Immature natural killer cell (primary cell): ENCODE results near the gene OR51A4. TPM values are rescaled to one million over a fixed set of nuclear protein-coding genes. Genes with fewer than 3 reads are reported as not detected.

ENCODE experiments used
- DNase-seq, 3 donors: peaks; one replicate each; pipeline ENCODE4 v3.0.0; 2022; ENCODE audit warnings: mixed read lengths in 1 of 3
- H3K27ac Mint-ChIP-seq, 6 donors: one replicate each; pipeline ENCODE4 v1.8.0; 2020; ENCODE audit warnings: mixed read lengths in 6 of 6, mild to moderate bottlenecking in 5 of 6, inconsistent platforms in 4 of 6, moderate library complexity in 3 of 6
- H3K27me3 Mint-ChIP-seq, 3 donors: one replicate each; pipeline ENCODE4 v1.8.0; 2020 to 2021; ENCODE audit warnings: low read depth in 3 of 3, mild to moderate bottlenecking in 3 of 3, mixed read lengths in 3 of 3, moderate library complexity in 3 of 3, inconsistent platforms in 1 of 3
- H3K36me3 Mint-ChIP-seq, 3 donors: one replicate each; pipeline ENCODE4 v1.8.0; 2020; ENCODE audit warnings: mixed read lengths in 3 of 3, inconsistent platforms in 2 of 3, mild to moderate bottlenecking in 2 of 3
- H3K4me1 Mint-ChIP-seq, 2 donors: one replicate each; pipeline ENCODE4 v1.8.0; 2020; ENCODE audit warnings: inconsistent platforms in 2 of 2, mild to moderate bottlenecking in 2 of 2, mixed read lengths in 2 of 2, moderate library complexity in 1 of 2
- H3K4me3 Mint-ChIP-seq, 5 donors: one replicate each; pipeline ENCODE4 v1.8.0; 2020; ENCODE audit warnings: mild to moderate bottlenecking in 5 of 5, mixed read lengths in 5 of 5, inconsistent platforms in 3 of 5, moderate library complexity in 3 of 5
- H3K9me3 Mint-ChIP-seq, 6 donors: one replicate each; pipeline ENCODE4 v1.8.0; 2020; ENCODE audit warnings: mild to moderate bottlenecking in 6 of 6, mixed read lengths in 6 of 6, inconsistent platforms in 4 of 6, moderate library complexity in 3 of 6
- polyA plus RNA-seq, 3 donors: library from polyadenylated mRNA; unstranded; fragments of 300-500 nt; fragmentation: Illumina TruSeq; gene quantifications; one replicate each; pipeline ENCODE4 v1.2.3, GENCODE V29; 2021

The OR51A4 gene
- polyA plus RNA-seq, 3 donors from 2014 or later = not detected

GRCh38 chr11:4924239-4924638 lies 23.2 kb downstream of the OR51A4 start, which contains the start of gene OR51G1:
TSS of gene OR51G1 (minus strand) at chr11:4924339. CDS start at chr11:4924339, 0 bp downstream.
- Mint-ChIP-seq H3K4me1 (no peaks in the 10 kb centered on the region), H3K27me3 (no peaks in the 10 kb centered on the region), H3K27ac (no peak within 1 kb of the TSS), H3K4me3 (no peak within 1 kb of the TSS), H3K9me3 (peaks cover 2 to 7% (median 4%) of the 10 kb centered on the region in 6 donors), H3K36me3 (no peaks in the 10 kb centered on the region)
- DNase-seq = no peak

GRCh38 chr11:4922304-4922703 lies 25.1 kb downstream of the OR51A4 start:
- DNase-seq = no peak
- Mint-ChIP-seq H3K4me1 (no peaks in the 10 kb centered on the region), H3K4me3 (no peak overlapping the region), H3K27me3 (no peaks in the 10 kb centered on the region), H3K27ac (no peak overlapping the region), H3K36me3 (no peaks in the 10 kb centered on the region), H3K9me3 (peaks cover 0 to 7% (median 4%) of the 10 kb centered on the region in 6 donors)

- H3K9me3 Mint-ChIP-seq = peaks cover 0 to 7% (median 4%) of the 10 kb centered on the region in 6 donors
- H3K4me1 Mint-ChIP-seq = no peaks in the 10 kb centered on the region
- H3K27me3 Mint-ChIP-seq = no peaks in the 10 kb centered on the region
- H3K36me3 Mint-ChIP-seq = no peaks in the 10 kb centered on the region
- no peak for DNase-seq
- no peak overlapping the region for H3K4me3 Mint-ChIP-seq
- no peak overlapping the region for H3K27ac Mint-ChIP-seq
Observed at GRCh38 chr11:4921796-4922195, 25.6 kb downstream of the OR51A4 start.

- H3K27ac Mint-ChIP-seq = no peak within 1 kb of the TSS
- peaks cover 0 to 3% (median 0%) of the 10 kb centered on the region in 3 donors for H3K27me3 Mint-ChIP-seq
- H3K4me3 Mint-ChIP-seq = no peak within 1 kb of the TSS
- no peaks in the 10 kb centered on the region for H3K36me3 Mint-ChIP-seq
- H3K9me3 Mint-ChIP-seq = peaks cover 1 to 11% (median 5%) of the 10 kb centered on the region in 6 donors
- no peaks in the 10 kb centered on the region for H3K4me1 Mint-ChIP-seq
- DNase-seq = no peak
Observed at GRCh38 chr11:4919250-4919649, 28.2 kb downstream of the OR51A4 start, which contains the start of gene OR51G2. TSS of gene OR51G2 (minus strand) at chr11:4919350. CDS start at chr11:4915663, 3,687 bp downstream.

GRCh38 chr11:4916581-4916980 lies 30.8 kb downstream of the OR51A4 start:
- Mint-ChIP-seq H3K27me3 (peaks cover 0 to 3% (median 3%) of the 10 kb centered on the region in 3 donors), H3K4me3 (no peak overlapping the region), H3K4me1 (no peaks in the 10 kb centered on the region), H3K27ac (no peak overlapping the region), H3K36me3 (no peaks in the 10 kb centered on the region), H3K9me3 (peaks cover 0 to 11% (median 3%) of the 10 kb centered on the region in 6 donors)
- DNase-seq = no peak

GRCh38 chr11:4903484-4903883 lies 43.9 kb downstream of the OR51A4 start, which contains the start of gene OR51A7:
TSS of gene OR51A7 (plus strand) at chr11:4903783. CDS start at chr11:4907370, 3,587 bp downstream.
- DNase-seq = no peak
- peaks cover 0 to 4% (median 0%) of the 10 kb centered on the region in 6 donors for H3K9me3 Mint-ChIP-seq
- no peaks in the 10 kb centered on the region for H3K36me3 Mint-ChIP-seq
- H3K27ac Mint-ChIP-seq = no peak within 1 kb of the TSS
- H3K27me3 Mint-ChIP-seq = peaks cover 0 to 3% (median 2%) of the 10 kb centered on the region in 3 donors
- H3K4me3 Mint-ChIP-seq = no peak within 1 kb of the TSS
- no peaks in the 10 kb centered on the region for H3K4me1 Mint-ChIP-seq

Other genes starting within 250 kb of the OR51A4 start
- gene OR51E2, start 249.8 kb downstream of the OR51A4 start, polyA plus RNA-seq = not detected
- gene MMP26, start 242.8 kb downstream of the OR51A4 start, polyA plus RNA-seq = not detected
- gene OR51F1, start 177.7 kb downstream of the OR51A4 start, polyA plus RNA-seq = not detected
- gene OR52R1, start 143.2 kb downstream of the OR51A4 start, polyA plus RNA-seq = not detected
- gene OR51F2, start 126.3 kb downstream of the OR51A4 start, polyA plus RNA-seq = not detected
- gene OR51S1, start 98.4 kb downstream of the OR51A4 start, polyA plus RNA-seq = not detected
- gene OR51T1, start 65.7 kb downstream of the OR51A4 start, polyA plus RNA-seq = not detected
- not detected for gene OR51A7, start 43.8 kb downstream of the OR51A4 start, polyA plus RNA-seq
- not detected for gene OR51G2, start 28.3 kb downstream of the OR51A4 start, polyA plus RNA-seq
- not detected for gene OR51G1, start 23.3 kb downstream of the OR51A4 start, polyA plus RNA-seq
- not detected for gene OR51A2, start 8.1 kb upstream of the OR51A4 start, polyA plus RNA-seq
- not detected for gene OR51L1, start 47.2 kb upstream of the OR51A4 start, polyA plus RNA-seq
- not detected for gene OR52J3, start 98.9 kb upstream of the OR51A4 start, polyA plus RNA-seq
- not detected for gene OR52E2, start 112.0 kb upstream of the OR51A4 start, polyA plus RNA-seq
- not detected for gene OR52E1, start 122.0 kb upstream of the OR51A4 start, polyA plus RNA-seq
- not detected for gene OR52A5, start 190.8 kb upstream of the OR51A4 start, polyA plus RNA-seq
- gene OR52A1, start 207.2 kb upstream of the OR51A4 start, polyA plus RNA-seq = not detected